Lung (tissue), 12 donors: ENCODE measurements around the gene CNOT2. TPM values are rescaled to one million over a fixed set of nuclear protein-coding genes. Genes with fewer than 3 reads are reported as not detected.

Experiments used
- ATAC-seq: fragments of 200-7000 bp; cut with Tn5 transposase; one replicate; pipeline ENCODE4 v1.9.1; 2020; ENCODE audit warnings: moderate number of reproducible peaks; ENCODE audit not compliant: insufficient read depth, low FRiP score
- DNase-seq, 3 donors: peaks; one replicate each; pipeline ENCODE4 v3.0.0-alpha.2; 2013 to 2017
- H3K27ac ChIP-seq, 2 donors: one replicate each; pipeline ENCODE4 v1.5.1; 2013; ENCODE audit warnings: mild to moderate bottlenecking in 2 of 2, moderate library complexity in 2 of 2, control low read depth in 1 of 2, inconsistent platforms in 1 of 2, low read depth in 1 of 2, low read length in 1 of 2
- H3K27me3 ChIP-seq, 3 donors: one replicate each; pipeline ENCODE4 v1.5.1; 2013; ENCODE audit warnings: low read length in 2 of 3; ENCODE audit not compliant: control insufficient read depth in 3 of 3, insufficient read depth in 3 of 3
- H3K36me3 ChIP-seq, 4 donors: one replicate each; pipeline ENCODE4 v1.5.1; 2013; ENCODE audit warnings: low read length in 4 of 4, mild to moderate bottlenecking in 1 of 4, moderate library complexity in 1 of 4; ENCODE audit not compliant: control insufficient read depth in 4 of 4, insufficient read depth in 4 of 4
- H3K4me1 ChIP-seq, 5 donors: one replicate each; pipeline ENCODE4 v1.5.1; 2013; ENCODE audit warnings: low read length in 5 of 5, mild to moderate bottlenecking in 2 of 5, moderate library complexity in 1 of 5; ENCODE audit not compliant: control insufficient read depth in 5 of 5, insufficient read depth in 5 of 5
- H3K4me3 ChIP-seq: one replicate; pipeline ENCODE4 v1.5.1; 2013; ENCODE audit warnings: mild to moderate bottlenecking, control low read depth, moderate library complexity
- H3K9ac ChIP-seq, 2 donors: one replicate each; pipeline ENCODE4 v1.5.1; 2013; ENCODE audit warnings: low read length in 2 of 2, control low read depth in 1 of 2; ENCODE audit not compliant: insufficient read depth in 1 of 2
- H3K9me3 ChIP-seq, 4 donors: one replicate each; pipeline ENCODE4 v1.5.1; 2013; ENCODE audit warnings: low read length in 3 of 4, mild to moderate bottlenecking in 1 of 4, moderate library complexity in 1 of 4; ENCODE audit not compliant: control insufficient read depth in 4 of 4, insufficient read depth in 3 of 4
- CTCF ChIP-seq: IDR thresholded peaks from 2 replicates; pipeline ENCODE4 v1.5.1; 2012; ENCODE audit warnings: mild to moderate bottlenecking; ENCODE audit errors: control extremely low read depth, extremely low read depth
- WGBS, 2 donors: extraction: QIAGEN DNeasy Blood & Tissue Kit; methylation state at CpG; one replicate each; pipeline ENCODE4 v1.1.7; 2013; 5-methylcytosine and 5-hydroxymethylcytosine counted together
- polyA plus RNA-seq, 2 donors: library from polyadenylated mRNA; stranded (reverse); fragments of 200-250 nt; gene quantifications; one replicate each; pipeline ENCODE4 v1.2.1, GENCODE V29; 2013
- total RNA-seq, 2 donors: library from RNA; depleted of rRNA in 1 of 2; stranded (reverse); fragments of >200 nt in 1 of 2; gene quantifications; one replicate each; pipeline ENCODE4 v1.2.1, GENCODE V29; 2014 to 2021
- donor health status: control.
- donor health status: control.
- donor health status: Bipolar disorder and iron deficiency.
- donor health status: healthy.
- donor health status: DM: yes; HTN: yes; CAD: no.

Gene CNOT2
- total and polyA plus RNA-seq, 4 donors, result 21.9 to 243 (median 40.3) TPM

DNA sequence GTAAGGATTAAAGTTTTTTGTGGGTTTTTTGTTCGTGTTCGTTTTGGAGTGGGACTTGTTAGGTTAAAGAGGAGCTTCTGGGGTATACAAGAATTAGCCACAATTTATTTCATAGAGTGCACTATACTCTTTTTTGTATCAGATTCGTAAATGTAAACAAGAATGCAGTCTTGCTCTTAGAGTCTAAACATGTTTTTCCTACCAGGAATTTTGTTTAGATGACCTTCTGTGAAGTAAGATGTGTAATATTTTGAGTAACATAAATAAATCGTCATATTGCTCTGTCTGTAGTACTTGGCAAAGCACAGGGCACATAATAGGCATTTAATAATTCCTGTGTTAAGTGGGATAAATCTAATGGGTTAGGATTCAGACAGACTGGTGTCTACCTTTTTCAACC is 9.6 kb downstream of the CNOT2 start:
- H3K27ac ChIP-seq, result no peak overlapping the region
- DNase-seq (no peak), ATAC-seq (no peak)
- peaks cover 1 to 34% (median 6%) of the 10 kb centered on the region in 5 donors for H3K4me1 ChIP-seq
- no peaks in the 10 kb centered on the region for H3K36me3 ChIP-seq
- H3K4me3 ChIP-seq, result no peak overlapping the region
- no peak for TF ChIP-seq CTCF
- H3K27me3 ChIP-seq, result no peaks in the 10 kb centered on the region
- H3K9ac ChIP-seq, result no peak overlapping the region
- WGBS, 2 donors, result 60 to 69% methylated on average over 4 of the region's 4 CpGs
- no peaks in the 10 kb centered on the region for H3K9me3 ChIP-seq

DNA sequence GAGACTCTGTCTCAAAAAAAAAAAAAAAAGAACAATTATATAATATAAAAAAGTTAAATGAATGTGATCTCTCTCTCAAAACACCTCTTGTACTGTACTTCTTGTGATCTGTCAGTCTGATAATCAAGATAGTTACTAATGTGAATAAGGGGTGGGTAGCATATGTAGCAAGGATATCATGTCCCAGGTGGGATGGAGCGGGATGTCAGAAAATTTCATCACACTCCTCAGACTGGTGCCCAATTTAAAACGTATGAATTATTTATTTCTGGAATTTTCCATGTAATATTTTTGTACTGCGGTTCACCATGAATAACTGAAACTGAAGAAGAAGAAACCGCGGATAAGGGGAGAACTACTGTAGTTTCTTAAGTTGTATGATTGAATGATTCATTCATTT is 11.0 kb downstream of the CNOT2 start:
- Histone ChIP-seq H3K4me1 (peaks cover 2 to 30% (median 9%) of the 10 kb centered on the region in 5 donors), H3K36me3 (no peaks in the 10 kb centered on the region), H3K4me3 (no peak overlapping the region), H3K9ac (no peak overlapping the region), H3K27ac (no peak overlapping the region), H3K27me3 (no peaks in the 10 kb centered on the region), H3K9me3 (no peaks in the 10 kb centered on the region)
- no peak for ATAC-seq
- DNase-seq, result no peak
- no peak for TF ChIP-seq CTCF
- 91 to 93% methylated on average over 5 of the region's 5 CpGs for WGBS, 2 donors

GRCh38 chr12:70254846-70255245 is 11.6 kb downstream of the CNOT2 start:
- 90 to 93% methylated on average over 5 of the region's 5 CpGs for WGBS, 2 donors
- no peaks in the 10 kb centered on the region for H3K9me3 ChIP-seq
- ATAC-seq (no peak), DNase-seq (no peak)
- no peak for TF ChIP-seq CTCF
- H3K9ac ChIP-seq, result no peak overlapping the region
- no peaks in the 10 kb centered on the region for H3K36me3 ChIP-seq
- H3K27me3 ChIP-seq, result no peaks in the 10 kb centered on the region
- no peak overlapping the region for H3K27ac ChIP-seq
- no peak overlapping the region for H3K4me3 ChIP-seq
- H3K4me1 ChIP-seq, result peaks cover 2 to 30% (median 9%) of the 10 kb centered on the region in 5 donors

DNA sequence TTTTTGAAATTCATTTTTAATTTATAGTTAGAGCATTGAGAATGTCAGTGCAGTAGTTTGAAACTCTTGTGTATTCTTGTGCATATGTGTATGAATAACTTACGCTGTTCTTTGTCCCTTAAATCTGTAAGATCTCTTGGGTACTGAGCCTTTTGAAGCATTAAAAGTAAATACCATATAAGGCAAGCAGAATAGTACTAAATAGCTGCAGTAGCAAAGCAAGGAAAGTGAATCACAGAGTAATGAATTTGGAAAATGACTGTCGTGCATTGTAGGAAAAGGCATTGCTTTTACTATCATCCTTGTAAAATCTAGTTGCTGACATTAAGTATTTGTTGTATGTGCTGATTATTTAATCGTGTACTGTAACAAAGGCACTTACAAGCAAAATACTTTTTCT is 12.1 kb downstream of the CNOT2 start:
- DNase-seq, result no peak
- Histone ChIP-seq H3K27me3 (no peaks in the 10 kb centered on the region), H3K36me3 (no peaks in the 10 kb centered on the region), H3K4me3 (no peak overlapping the region), H3K4me1 (peaks cover 2 to 30% (median 9%) of the 10 kb centered on the region in 5 donors), H3K9me3 (no peaks in the 10 kb centered on the region), H3K9ac (no peak overlapping the region), H3K27ac (no peak overlapping the region)
- no peak for TF ChIP-seq CTCF
- no peak for ATAC-seq
- 66 to 86% methylated on average over 3 of the region's 3 CpGs for WGBS, 2 donors
